ENCODE data around the gene TSBP1. TPM values are rescaled to one million over a fixed set of nuclear protein-coding genes. Genes with fewer than 3 reads are reported as not detected.

Gene TSBP1
- total RNA-seq, 1 experiment from 2014 or later, result not detected

DNA sequence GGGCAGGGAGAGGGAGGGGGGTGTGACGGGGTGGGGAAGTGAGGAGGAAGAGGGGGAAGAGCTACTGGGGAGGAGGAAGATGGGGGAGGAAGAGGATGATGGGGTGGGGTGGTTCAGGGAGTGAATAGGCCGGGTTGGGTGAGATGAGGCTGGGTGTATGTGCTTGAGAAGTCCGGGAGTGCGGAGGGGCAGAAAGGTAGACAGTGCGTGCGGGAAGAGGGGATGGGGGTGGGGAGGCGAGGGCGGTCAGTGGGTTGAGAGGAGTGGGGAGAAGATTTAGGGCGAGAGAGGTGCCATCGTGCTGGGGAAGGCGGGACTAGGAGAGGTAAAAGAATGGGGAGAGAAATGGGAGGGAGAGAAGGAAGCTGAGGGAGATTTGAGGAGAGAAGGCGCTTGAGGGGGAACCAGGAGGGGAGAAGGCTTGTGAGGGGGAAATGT, 116.9 kb downstream of the TSBP1 start:
- no peaks in the 10 kb centered on the region for H3K9me3 Mint-ChIP-seq (ENCODE audit: unreplicated experiment)
- DNase-seq (ENCODE audit: unreplicated experiment), result no peak
- TF ChIP-seq, protein P1, sequence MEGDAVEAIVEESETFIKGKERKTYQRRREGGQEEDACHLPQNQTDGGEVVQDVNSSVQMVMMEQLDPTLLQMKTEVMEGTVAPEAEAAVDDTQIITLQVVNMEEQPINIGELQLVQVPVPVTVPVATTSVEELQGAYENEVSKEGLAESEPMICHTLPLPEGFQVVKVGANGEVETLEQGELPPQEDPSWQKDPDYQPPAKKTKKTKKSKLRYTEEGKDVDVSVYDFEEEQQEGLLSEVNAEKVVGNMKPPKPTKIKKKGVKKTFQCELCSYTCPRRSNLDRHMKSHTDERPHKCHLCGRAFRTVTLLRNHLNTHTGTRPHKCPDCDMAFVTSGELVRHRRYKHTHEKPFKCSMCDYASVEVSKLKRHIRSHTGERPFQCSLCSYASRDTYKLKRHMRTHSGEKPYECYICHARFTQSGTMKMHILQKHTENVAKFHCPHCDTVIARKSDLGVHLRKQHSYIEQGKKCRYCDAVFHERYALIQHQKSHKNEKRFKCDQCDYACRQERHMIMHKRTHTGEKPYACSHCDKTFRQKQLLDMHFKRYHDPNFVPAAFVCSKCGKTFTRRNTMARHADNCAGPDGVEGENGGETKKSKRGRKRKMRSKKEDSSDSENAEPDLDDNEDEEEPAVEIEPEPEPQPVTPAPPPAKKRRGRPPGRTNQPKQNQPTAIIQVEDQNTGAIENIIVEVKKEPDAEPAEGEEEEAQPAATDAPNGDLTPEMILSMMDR (IDR thresholded peaks at IDR 0.05; ENCODE audit: unreplicated experiment), result no peak
- ChIA-PET POLR2A (interaction anchor here (0.6 to 2.1 kb wide), 4 partner anchors 12 to 613 kb away, joined by 3 to 6 read pairs (median 4); partner anchors contain the start of gene RNF5), CTCF (interaction anchor here (0.5 to 3.9 kb wide), 13 partner anchors 9 to 1701 kb away, joined by 3 to 34 read pairs (median 3); no protein-coding TSS in a partner anchor)
- H3K4me1 Mint-ChIP-seq (ENCODE audit: insufficient read depth, unreplicated experiment), result peaks cover 6% of the 10 kb centered on the region
- no peaks in the 10 kb centered on the region for H3K36me3 Mint-ChIP-seq (ENCODE audit: insufficient read depth, unreplicated experiment)
- peak overlapping the region; percentile 66 for H3K4me3 Mint-ChIP-seq (ENCODE audit: unreplicated experiment)
- no TSS peak for BruUV-seq (replicated peaks)
- peaks cover 44% of the 10 kb centered on the region for H3K27me3 Mint-ChIP-seq (ENCODE audit: insufficient read depth, unreplicated experiment)
- no peak overlapping the region for H3K27ac Mint-ChIP-seq (ENCODE audit: low read depth, unreplicated experiment)
- intact Hi-C loops (cut with micrococcal nuclease), result no loop called here

DNA sequence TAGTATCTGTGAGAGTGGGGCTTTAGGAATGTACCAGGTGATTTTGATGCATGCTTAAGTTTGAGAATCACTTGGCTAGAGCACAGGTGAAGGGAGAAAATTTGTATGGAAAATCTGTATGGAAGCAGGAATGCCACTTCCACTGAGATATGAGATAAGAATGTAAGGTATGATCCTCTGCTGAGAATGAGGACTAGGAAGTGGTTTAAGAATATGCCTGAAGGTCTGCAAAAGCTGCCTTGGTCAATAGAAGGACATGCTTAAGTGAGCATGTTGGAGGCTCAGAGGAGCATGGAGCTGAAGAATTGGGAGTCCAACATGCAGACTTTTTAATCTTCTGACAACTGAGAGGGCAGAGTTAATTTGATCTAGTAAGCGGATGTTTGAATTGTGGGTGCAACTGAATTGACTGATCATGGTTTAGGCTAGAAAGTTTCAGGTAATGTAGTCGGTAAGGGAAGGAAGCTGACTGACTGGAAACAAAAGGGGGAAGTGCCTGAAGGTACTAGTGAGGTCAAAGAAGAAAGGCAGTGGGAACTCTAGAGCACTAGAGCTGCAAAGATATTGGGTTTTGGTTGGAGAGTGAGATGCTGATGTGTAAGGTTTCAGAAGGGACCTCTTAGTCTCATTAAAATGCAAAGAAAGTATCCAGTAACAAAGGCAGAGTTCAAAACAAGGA, 119.2 kb downstream of the TSBP1 start:
- Mint-ChIP-seq H3K9me3 (ENCODE audit: unreplicated experiment) (no peaks in the 10 kb centered on the region), H3K27ac (ENCODE audit: low read depth, unreplicated experiment) (no peak overlapping the region), H3K4me3 (ENCODE audit: unreplicated experiment) (no peak overlapping the region), H3K4me1 (ENCODE audit: insufficient read depth, unreplicated experiment) (peaks cover 6% of the 10 kb centered on the region), H3K36me3 (ENCODE audit: insufficient read depth, unreplicated experiment) (no peaks in the 10 kb centered on the region), H3K27me3 (ENCODE audit: insufficient read depth, unreplicated experiment) (peaks cover 29% of the 10 kb centered on the region)
- POLR2A ChIA-PET, result no interaction called here
- intact Hi-C loops (cut with micrococcal nuclease), result no loop called here
- CTCF ChIA-PET, result interaction anchor here (1.0 kb wide), 1 partner anchor 154 kb away, joined by 3 read pairs; the partner anchor contains the start of gene BTNL2
- DNase-seq (ENCODE audit: unreplicated experiment), result no peak
- no TSS peak for BruUV-seq (replicated peaks)
- TF ChIP-seq, protein P1 (IDR thresholded peaks at IDR 0.05; ENCODE audit: unreplicated experiment), result no peak

DNA sequence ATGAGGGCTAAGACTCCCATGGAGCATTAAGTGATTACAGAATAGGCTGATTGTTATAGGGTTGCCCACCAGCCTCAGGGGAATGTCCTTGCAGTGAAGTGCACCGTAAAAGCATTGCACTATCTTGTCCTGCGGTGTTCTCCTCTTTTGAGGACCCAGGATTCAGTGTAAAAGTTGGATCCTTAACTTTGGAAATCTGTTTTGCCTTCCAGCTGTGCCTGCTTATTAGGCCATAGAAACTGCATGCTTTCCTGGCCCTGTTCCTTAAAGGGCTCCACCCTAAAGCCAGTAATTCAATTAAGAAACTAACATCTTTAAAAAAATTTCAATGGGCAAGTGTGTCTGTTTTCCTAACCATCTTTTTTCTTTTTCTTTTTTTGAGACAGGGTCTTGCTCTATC, 122.4 kb downstream of the TSBP1 start:
- no TSS peak for BruUV-seq (replicated peaks)
- H3K9me3 Mint-ChIP-seq (ENCODE audit: unreplicated experiment), result no peaks in the 10 kb centered on the region
- no peak overlapping the region for H3K4me3 Mint-ChIP-seq (ENCODE audit: unreplicated experiment)
- ChIA-PET CTCF (interaction anchor here (0.9 to 1.5 kb wide), 2 partner anchors 9 to 130 kb away, joined by 3 to 5 read pairs; no protein-coding TSS in a partner anchor), POLR2A (no interaction called here)
- TF ChIP-seq, protein P1 (IDR thresholded peaks at IDR 0.05; ENCODE audit: unreplicated experiment), result no peak
- no peaks in the 10 kb centered on the region for H3K36me3 Mint-ChIP-seq (ENCODE audit: insufficient read depth, unreplicated experiment)
- intact Hi-C loops (cut with micrococcal nuclease), result loop anchor here (5.0 to 10.0 kb wide), 3 partner anchors 132 to 536 kb away; no protein-coding TSS in a partner anchor
- peaks cover 9% of the 10 kb centered on the region for H3K4me1 Mint-ChIP-seq (ENCODE audit: insufficient read depth, unreplicated experiment)
- no peak for DNase-seq (ENCODE audit: unreplicated experiment)
- peaks cover 29% of the 10 kb centered on the region for H3K27me3 Mint-ChIP-seq (ENCODE audit: insufficient read depth, unreplicated experiment)
- no peak overlapping the region for H3K27ac Mint-ChIP-seq (ENCODE audit: low read depth, unreplicated experiment)

DNA sequence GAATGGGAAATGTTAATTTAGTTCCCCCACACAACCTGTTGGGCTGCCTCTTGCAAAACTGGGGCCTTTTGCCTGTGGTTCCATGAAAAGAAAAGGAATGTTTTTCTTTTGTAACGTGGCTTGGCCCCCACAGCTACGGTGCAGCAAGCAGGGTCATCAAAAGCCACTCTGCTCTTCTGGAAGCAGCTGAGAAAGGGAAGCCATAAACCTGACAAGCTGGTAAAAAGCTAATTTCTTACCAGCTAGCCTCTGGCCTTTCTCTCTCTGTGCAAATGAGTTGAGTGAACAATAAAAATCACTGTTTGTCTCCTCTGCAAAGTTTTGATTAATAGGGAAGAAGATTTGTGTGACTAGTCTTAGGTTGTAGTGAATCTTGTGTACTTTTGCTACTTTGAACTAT, 124.3 kb downstream of the TSBP1 start:
- H3K4me1 Mint-ChIP-seq (ENCODE audit: insufficient read depth, unreplicated experiment), result peaks cover 9% of the 10 kb centered on the region
- no peak overlapping the region for H3K27ac Mint-ChIP-seq (ENCODE audit: low read depth, unreplicated experiment)
- BruUV-seq (replicated peaks), result no TSS peak
- ChIA-PET CTCF (interaction anchor here (0.6 to 3.2 kb wide), 2 partner anchors 108 to 166 kb away, joined by 3 to 24 read pairs; no protein-coding TSS in a partner anchor), POLR2A (no interaction called here)
- H3K9me3 Mint-ChIP-seq (ENCODE audit: unreplicated experiment), result no peaks in the 10 kb centered on the region
- peaks cover 25% of the 10 kb centered on the region for H3K27me3 Mint-ChIP-seq (ENCODE audit: insufficient read depth, unreplicated experiment)
- TF ChIP-seq, protein P1 (IDR thresholded peaks at IDR 0.05; ENCODE audit: unreplicated experiment), result no peak
- intact Hi-C loops (cut with micrococcal nuclease), result loop anchor here (5.0 to 10.0 kb wide), 3 partner anchors 130 to 537 kb away; no protein-coding TSS in a partner anchor
- no peak for DNase-seq (ENCODE audit: unreplicated experiment)
- H3K4me3 Mint-ChIP-seq (ENCODE audit: unreplicated experiment), result no peak overlapping the region
- no peaks in the 10 kb centered on the region for H3K36me3 Mint-ChIP-seq (ENCODE audit: insufficient read depth, unreplicated experiment)

All from MCF 10A (cell line).